H9 (cell line): ENCODE results near the gene ISYNA1. TPM values are rescaled to one million over a fixed set of nuclear protein-coding genes. Genes with fewer than 3 reads are reported as not detected.

Experiments used
- DNase-seq: peaks from one replicate; pipeline ENCODE4 v3.0.0-alpha.2; 2017
- H2AFZ ChIP-seq: one replicate; pipeline ENCODE4 v1.6.1; 2013; ENCODE audit warnings: mild to moderate bottlenecking, low read length, control low read depth, moderate library complexity
- H2AK5ac ChIP-seq: 2 replicates; pipeline ENCODE4 v1.6.1; 2013; ENCODE audit warnings: low read length, control low read depth, mixed read lengths; ENCODE audit not compliant: insufficient read length
- H2BK120ac ChIP-seq: one replicate; pipeline ENCODE4 v1.6.1; 2013; ENCODE audit warnings: low read depth, mild to moderate bottlenecking, low read length, control low read depth, inconsistent platforms; ENCODE audit not compliant: poor library complexity, severe bottlenecking
- H2BK12ac ChIP-seq: 2 replicates; pipeline ENCODE4 v1.6.1; 2013; ENCODE audit warnings: low read length, control low read depth, mixed read lengths, low read depth; ENCODE audit not compliant: insufficient read length
- H2BK15ac ChIP-seq: 2 replicates; pipeline ENCODE4 v1.6.1; 2013; ENCODE audit warnings: low read depth, low read length, control low read depth
- H2BK20ac ChIP-seq: one replicate; pipeline ENCODE4 v1.6.1; 2013; ENCODE audit warnings: low read depth, mild to moderate bottlenecking, low read length, control low read depth, inconsistent platforms; ENCODE audit not compliant: poor library complexity, severe bottlenecking
- H2BK5ac ChIP-seq: 2 replicates; pipeline ENCODE4 v1.6.1; 2013; ENCODE audit warnings: low read length, control low read depth, mixed read lengths; ENCODE audit not compliant: insufficient read length
- H3K14ac ChIP-seq: 2 replicates; pipeline ENCODE4 v1.6.1; 2013; ENCODE audit warnings: low read length, control low read depth; ENCODE audit not compliant: insufficient read depth
- H3K18ac ChIP-seq: 2 replicates; pipeline ENCODE4 v1.6.1; 2013; ENCODE audit warnings: low read depth, mild to moderate bottlenecking, mixed read lengths, low read length, control low read depth; ENCODE audit not compliant: insufficient read length
- H3K23ac ChIP-seq: 2 replicates; pipeline ENCODE4 v1.6.1; 2013; ENCODE audit warnings: low read length, control low read depth, mixed read lengths, low read depth; ENCODE audit not compliant: insufficient read length
- H3K23me2 ChIP-seq: 2 replicates; pipeline ENCODE4 v1.6.1; 2013; ENCODE audit warnings: low read depth, mild to moderate bottlenecking, mixed read lengths, low read length, control low read depth; ENCODE audit not compliant: insufficient read length, poor library complexity, severe bottlenecking
- H3K27ac ChIP-seq: 2 replicates; pipeline ENCODE4 v1.5.1; 2013; ENCODE audit warnings: low read length, control low read depth, mixed read lengths, low read depth; ENCODE audit not compliant: insufficient read length
- H3K27me3 ChIP-seq: 2 replicates; pipeline ENCODE4 v1.6.1; 2013; ENCODE audit warnings: low read length, control low read depth, inconsistent platforms; ENCODE audit not compliant: insufficient read depth
- H3K4ac ChIP-seq: 2 replicates; pipeline ENCODE4 v1.6.1; 2013; ENCODE audit warnings: low read depth, mild to moderate bottlenecking, control low read depth, inconsistent platforms, low read length, moderate library complexity
- H3K4me1 ChIP-seq: 2 replicates; pipeline ENCODE4 v1.6.1; 2013; ENCODE audit warnings: low read length, control low read depth, inconsistent platforms; ENCODE audit not compliant: insufficient read depth
- H3K4me2 ChIP-seq: 2 replicates; pipeline ENCODE4 v1.6.1; 2013; ENCODE audit warnings: low read length, control low read depth, mixed read lengths; ENCODE audit not compliant: insufficient read length, insufficient read depth
- H3K56ac ChIP-seq: 2 replicates; pipeline ENCODE4 v1.6.1; 2013; ENCODE audit warnings: low read depth, mild to moderate bottlenecking, mixed read lengths, low read length, control low read depth; ENCODE audit not compliant: insufficient read length
- H3K79me1 ChIP-seq: 2 replicates; pipeline ENCODE4 v1.6.1; 2013; ENCODE audit warnings: low read depth, mild to moderate bottlenecking, moderate library complexity, low read length, control low read depth, inconsistent platforms; ENCODE audit not compliant: insufficient read depth, poor library complexity, severe bottlenecking
- H3K79me2 ChIP-seq: 2 replicates; pipeline ENCODE4 v1.6.1; 2013; ENCODE audit warnings: low read length, control low read depth, inconsistent platforms; ENCODE audit not compliant: insufficient read depth
- H3K9ac ChIP-seq: 2 replicates; pipeline ENCODE4 v1.6.1; 2013; ENCODE audit warnings: low read length, control low read depth, mixed read lengths; ENCODE audit not compliant: insufficient read length; ENCODE audit errors: extremely low read depth
- H3K9me3 ChIP-seq: one replicate; pipeline ENCODE4 v1.6.1; 2013; ENCODE audit warnings: low read depth, low read length, inconsistent platforms; ENCODE audit not compliant: control insufficient read depth
- H3T11ph ChIP-seq: one replicate; pipeline ENCODE4 v1.6.1; 2013; ENCODE audit warnings: mild to moderate bottlenecking, low read length, control low read depth, inconsistent platforms
- H4K20me1 ChIP-seq: one replicate; pipeline ENCODE4 v1.6.1; 2013; ENCODE audit not compliant: control insufficient read depth, insufficient read length, insufficient read depth
- H4K5ac ChIP-seq: 2 replicates; pipeline ENCODE4 v1.6.1; 2013; ENCODE audit warnings: low read depth, mild to moderate bottlenecking, mixed read lengths, low read length, control low read depth; ENCODE audit not compliant: insufficient read length
- H4K8ac ChIP-seq: replicated peaks from 2 replicates; pipeline ENCODE4 v1.6.1; 2013; ENCODE audit warnings: low read length, control low read depth, mixed read lengths, low read depth; ENCODE audit not compliant: insufficient read length
- H4K91ac ChIP-seq: 2 replicates; pipeline ENCODE4 v1.6.1; 2013; ENCODE audit warnings: low read depth, mild to moderate bottlenecking, moderate library complexity, mixed read lengths, low read length, control low read depth; ENCODE audit not compliant: insufficient read length
- H3K27ac Mint-ChIP-seq, 3 experiments: 2 replicates in 2 of 3; 3 replicates in 1 of 3; pipeline ENCODE4 v1.8.0; 2020 to 2021; ENCODE audit warnings: mixed read lengths in 3 of 3, mild to moderate bottlenecking in 1 of 3, moderate library complexity in 1 of 3
- H3K27me3 Mint-ChIP-seq: 2 replicates; pipeline ENCODE4 v1.8.0; 2021; ENCODE audit warnings: low read depth, mild to moderate bottlenecking, moderate library complexity, mixed read lengths
- H3K36me3 Mint-ChIP-seq, 3 experiments: 2 replicates in 2 of 3; 3 replicates in 1 of 3; pipeline ENCODE4 v1.8.0; 2020 to 2021; ENCODE audit warnings: low read depth in 3 of 3, mixed read lengths in 3 of 3; ENCODE audit not compliant: insufficient read depth in 1 of 3
- H3K4me1 Mint-ChIP-seq, 2 experiments: 2 replicates each; pipeline ENCODE4 v1.8.0; 2020; ENCODE audit warnings: mixed read lengths in 2 of 2
- H3K4me3 Mint-ChIP-seq, 2 experiments: 2 replicates in 1 of 2; 3 replicates in 1 of 2; pipeline ENCODE4 v1.8.0; 2020 to 2021; ENCODE audit warnings: mild to moderate bottlenecking in 2 of 2, mixed read lengths in 2 of 2, moderate library complexity in 1 of 2
- H3K9me3 Mint-ChIP-seq, 2 experiments: 2 replicates in 1 of 2; 3 replicates in 1 of 2; pipeline ENCODE4 v1.8.0; 2020; ENCODE audit warnings: mild to moderate bottlenecking in 2 of 2, mixed read lengths in 2 of 2, moderate library complexity in 1 of 2
- WGBS: extraction: QIAGEN DNeasy Blood & Tissue Kit; methylation state at CpG from one replicate; pipeline ENCODE4 v1.1.7; 2013; ENCODE audit warnings: missing lambda C conversion rate, low lambda C conversion rate, mixed read lengths; ENCODE audit not compliant: insufficient read length; ENCODE audit errors: extremely low coverage; 5-methylcytosine and 5-hydroxymethylcytosine counted together
- total RNA-seq: library from RNA; stranded (reverse); gene quantifications from 2 replicates; pipeline ENCODE4 v1.2.1, GENCODE V29; 2021
- TF ChIP-seq, protein P1 (sequence below): fragments of 200-600 bp; sonication (generic); conservative IDR thresholded peaks from 3 replicates; pipeline ENCODE4 v1.8.0; 2021; ENCODE audit warnings: antibody characterized with exemption, mild to moderate bottlenecking

The ISYNA1 gene
- total RNA-seq, 1 experiment from 2014 or later: 241 TPM

DNA sequence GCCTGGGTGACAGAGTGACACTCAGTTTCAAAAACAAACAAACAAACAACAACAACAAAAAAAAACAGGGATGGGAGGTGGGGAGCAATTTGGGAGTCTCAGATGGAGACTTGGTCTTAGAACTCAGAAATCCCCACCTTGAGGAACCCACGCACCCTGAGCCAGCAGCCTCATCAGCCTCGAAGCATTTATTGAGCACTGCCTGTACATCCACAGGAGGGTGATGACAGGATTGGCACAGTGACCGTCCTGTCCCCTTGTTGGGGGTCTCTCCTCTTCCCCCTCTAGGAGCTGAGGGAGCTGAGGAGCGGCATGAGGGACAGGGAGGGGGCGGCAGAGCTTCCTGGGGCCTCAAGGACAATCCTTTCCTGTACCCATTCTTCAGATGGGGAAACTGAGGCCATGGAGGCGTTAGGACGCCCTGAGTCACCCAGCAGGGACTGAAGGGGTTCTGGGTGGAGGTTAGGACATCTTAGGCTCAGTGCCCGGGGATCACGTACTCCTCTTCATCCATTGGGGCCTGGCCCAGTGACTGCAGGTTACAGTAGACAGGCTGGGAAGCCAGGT is 46.3 kb downstream of the ISYNA1 start:
- H3K4me3 Mint-ChIP-seq: no peak overlapping the region
- H4K20me1 ChIP-seq: no peaks in the 10 kb centered on the region
- no peak overlapping the region for H2BK20ac ChIP-seq
- H3K27me3 ChIP-seq: no peaks in the 10 kb centered on the region
- no peaks in the 10 kb centered on the region for H3K9me3 ChIP-seq
- no peak overlapping the region for H4K8ac ChIP-seq
- no peaks in the 10 kb centered on the region for H3K4me1 ChIP-seq
- H3K23me2 ChIP-seq: no peaks in the 10 kb centered on the region
- H3K79me2 ChIP-seq: no peaks in the 10 kb centered on the region
- no peak overlapping the region for H3K56ac ChIP-seq
- H3K14ac ChIP-seq: no peak overlapping the region
- peaks cover 2 to 3% of the 10 kb centered on the region in 2 experiments; a peak in 2 of 4 replicates for H3K4me1 Mint-ChIP-seq
- DNase-seq: no peak
- H3K27me3 Mint-ChIP-seq: peaks cover 38% of the 10 kb centered on the region
- no peak overlapping the region for H3K4me2 ChIP-seq
- no CpG with 5 or more reads among the region's 9 CpGs for WGBS
- no peak overlapping the region for H2AFZ ChIP-seq
- peak overlapping the region in 1 of 3 experiments; percentile 35; a peak in 1 of 7 replicates for H3K27ac Mint-ChIP-seq
- H3K27ac ChIP-seq: no peak overlapping the region
- H3K23ac ChIP-seq: no peak overlapping the region
- peaks cover 0 to 5% (median 5%) of the 10 kb centered on the region in 3 experiments; a peak in 1 of 7 replicates for H3K36me3 Mint-ChIP-seq
- no peak overlapping the region for H3K18ac ChIP-seq
- H4K91ac ChIP-seq: no peak overlapping the region
- H3K9me3 Mint-ChIP-seq: no peaks in the 10 kb centered on the region
- H3K79me1 ChIP-seq: no peaks in the 10 kb centered on the region
- H2AK5ac ChIP-seq: no peak overlapping the region
- no peak overlapping the region for H2BK5ac ChIP-seq
- no peak overlapping the region for H4K5ac ChIP-seq
- no peak overlapping the region for H3K4ac ChIP-seq
- no peak overlapping the region for H3K9ac ChIP-seq
- H2BK120ac ChIP-seq: no peak overlapping the region
- H3T11ph ChIP-seq: no peak overlapping the region
- H2BK12ac ChIP-seq: no peak overlapping the region
- TF ChIP-seq, protein P1, sequence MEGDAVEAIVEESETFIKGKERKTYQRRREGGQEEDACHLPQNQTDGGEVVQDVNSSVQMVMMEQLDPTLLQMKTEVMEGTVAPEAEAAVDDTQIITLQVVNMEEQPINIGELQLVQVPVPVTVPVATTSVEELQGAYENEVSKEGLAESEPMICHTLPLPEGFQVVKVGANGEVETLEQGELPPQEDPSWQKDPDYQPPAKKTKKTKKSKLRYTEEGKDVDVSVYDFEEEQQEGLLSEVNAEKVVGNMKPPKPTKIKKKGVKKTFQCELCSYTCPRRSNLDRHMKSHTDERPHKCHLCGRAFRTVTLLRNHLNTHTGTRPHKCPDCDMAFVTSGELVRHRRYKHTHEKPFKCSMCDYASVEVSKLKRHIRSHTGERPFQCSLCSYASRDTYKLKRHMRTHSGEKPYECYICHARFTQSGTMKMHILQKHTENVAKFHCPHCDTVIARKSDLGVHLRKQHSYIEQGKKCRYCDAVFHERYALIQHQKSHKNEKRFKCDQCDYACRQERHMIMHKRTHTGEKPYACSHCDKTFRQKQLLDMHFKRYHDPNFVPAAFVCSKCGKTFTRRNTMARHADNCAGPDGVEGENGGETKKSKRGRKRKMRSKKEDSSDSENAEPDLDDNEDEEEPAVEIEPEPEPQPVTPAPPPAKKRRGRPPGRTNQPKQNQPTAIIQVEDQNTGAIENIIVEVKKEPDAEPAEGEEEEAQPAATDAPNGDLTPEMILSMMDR: no peak
- H2BK15ac ChIP-seq: no peak overlapping the region
